Stimulated activated CD8-positive, alpha-beta memory T cell treated with anti-CD3 and anti-CD28 coated beads, Interleukin-15, amount 100 ng/mL, for 4 hours (primary cell): ENCODE results near the gene PAM16.

Experiments
- DNase-seq, 2 donors: peaks; one replicate each; pipeline ENCODE4 v3.0.0-alpha.2; 2020; ENCODE audit warnings: low read depth in 2 of 2

Gene PAM16

GRCh38 chr16:4298761-4299522 is 52.2 kb downstream of the PAM16 start:
- DNase-seq = no peak

- DNase-seq = no peak
These were observed 53.6 kb downstream of the PAM16 start for GRCh38 chr16:4297480-4297879.

- DNase-seq = no peak
These were observed 55.5 kb downstream of the PAM16 start for GRCh38 chr16:4295581-4295980.

DNA sequence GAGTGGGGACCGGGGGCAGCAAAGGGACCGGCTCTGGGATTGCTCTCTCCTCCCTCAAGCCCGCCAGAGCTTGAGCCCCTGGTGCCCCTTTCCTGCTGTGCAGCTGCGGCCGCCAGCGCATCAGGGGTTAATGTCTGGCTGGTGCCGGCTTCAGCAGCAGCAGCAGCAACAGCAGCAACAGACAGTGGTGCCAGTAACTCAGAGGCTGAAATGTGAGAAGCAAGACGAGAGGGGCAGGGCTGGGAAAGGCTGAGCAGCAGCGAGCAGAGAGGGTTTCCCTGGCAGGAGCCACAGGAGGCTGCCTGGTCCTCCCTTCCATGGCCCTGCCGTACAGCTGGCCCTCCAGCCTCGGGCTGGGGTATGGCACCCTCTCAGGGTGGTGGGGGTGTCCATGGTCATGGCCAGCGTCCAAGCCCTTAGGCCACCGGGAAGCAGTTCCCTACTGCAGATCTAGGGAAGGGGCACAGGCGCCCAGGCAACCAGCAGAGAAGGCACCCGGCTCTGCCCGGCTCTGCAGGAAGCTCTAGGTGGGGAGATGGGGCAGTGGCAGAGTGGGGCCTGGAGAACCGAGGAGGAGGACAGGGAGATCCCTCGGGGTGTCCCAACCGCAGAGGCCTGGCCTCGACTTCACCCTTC is 57.2 kb downstream of the PAM16 start:
- DNase-seq = no peak

GRCh38 chr16:4293181-4293716 is 57.9 kb downstream of the PAM16 start:
- no peak for DNase-seq

DNA sequence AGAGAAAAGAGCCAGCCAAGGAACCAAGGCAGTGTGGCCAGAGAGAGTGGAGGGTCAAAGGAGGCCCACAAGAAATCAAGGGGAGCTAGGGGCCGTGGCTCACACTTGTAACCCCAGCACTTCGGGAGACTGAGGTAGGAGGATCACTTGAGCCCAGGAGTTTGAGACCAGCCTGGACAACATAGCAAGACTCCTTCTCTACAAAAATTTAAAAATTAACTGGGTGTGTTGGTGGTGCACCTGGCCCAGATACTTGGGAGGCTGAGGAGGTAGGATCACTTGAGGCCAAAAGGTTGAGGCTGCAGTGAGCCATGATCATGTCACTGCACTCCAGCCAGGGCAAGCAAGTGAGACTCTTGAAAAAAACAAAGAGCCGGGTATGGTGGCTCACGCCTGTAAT is 59.4 kb downstream of the PAM16 start:
- DNase-seq = no peak
